Measurements from ENCODE around the gene HIVEP3. TPM values are rescaled to one million over a fixed set of nuclear protein-coding genes. Genes with fewer than 3 reads are reported as not detected.

HIVEP3 gene
- total RNA-seq, 2 donors from 2014 or later = 0.13 to 0.99 TPM

DNA sequence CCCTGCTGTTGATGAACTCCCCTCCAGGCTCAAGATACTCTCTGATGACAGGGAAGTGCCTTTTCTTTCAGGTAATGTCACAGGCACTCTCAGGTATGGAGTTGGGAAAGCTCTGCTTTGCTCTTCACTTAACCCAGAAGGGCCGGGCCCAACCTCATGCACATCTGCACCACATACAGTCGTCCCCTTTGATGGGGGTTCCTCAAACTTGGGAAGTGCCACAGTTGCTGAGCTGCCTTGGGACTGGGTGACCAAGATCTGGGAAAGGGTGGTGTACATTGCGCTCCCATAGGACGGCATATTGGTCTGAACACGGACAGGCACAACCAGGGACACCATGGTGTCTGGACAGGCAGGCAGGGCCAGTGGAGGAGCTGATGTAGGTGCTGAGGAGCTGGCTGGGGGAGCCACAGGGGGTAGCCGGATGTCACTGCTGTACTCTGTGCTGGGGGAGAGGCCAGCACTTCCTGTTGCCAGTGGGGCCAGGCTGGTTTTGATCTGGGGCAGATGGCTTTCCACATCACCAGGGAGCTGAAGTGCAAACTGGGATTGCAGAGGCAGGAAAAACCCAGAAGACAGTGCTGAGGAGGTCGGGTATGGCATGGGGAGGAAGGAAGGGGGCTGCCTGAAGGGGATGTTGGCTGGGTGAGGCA, 338.1 kb downstream of the HIVEP3 start:
- Histone ChIP-seq H3K4me1 (ENCODE audit: control insufficient read depth, insufficient read depth, low read length) (no peaks in the 10 kb centered on the region), H3K27ac (ENCODE audit: low read depth, low read length) (no peak overlapping the region), H3K9ac (ENCODE audit: extremely low read depth, low read length, poor library complexity, severe bottlenecking) (no peak overlapping the region), H3K36me3 (ENCODE audit: control insufficient read depth, insufficient read depth, low read length) (no peaks in the 10 kb centered on the region), H3K27me3 (ENCODE audit: control insufficient read depth, insufficient read depth, low read length, poor library complexity, severe bottlenecking) (no peaks in the 10 kb centered on the region), H3K4me3 (ENCODE audit: low read length) (no peak overlapping the region), H3K9me3 (ENCODE audit: control insufficient read depth, low read length) (no peaks in the 10 kb centered on the region)
- WGBS, 2 experiments (ENCODE audit: insufficient coverage in 1 of 2, insufficient read length in 1 of 2) = 91 to 94% methylated on average over 5 to 7 of the region's 7 CpGs
- no peaks in the 10 kb centered on the region for H3K9me3 Mint-ChIP-seq
- H3K27me3 Mint-ChIP-seq (ENCODE audit: insufficient read depth) = peaks cover 3% of the 10 kb centered on the region
- no peak overlapping the region for H3K4me3 Mint-ChIP-seq
- TF ChIP-seq, protein P1, sequence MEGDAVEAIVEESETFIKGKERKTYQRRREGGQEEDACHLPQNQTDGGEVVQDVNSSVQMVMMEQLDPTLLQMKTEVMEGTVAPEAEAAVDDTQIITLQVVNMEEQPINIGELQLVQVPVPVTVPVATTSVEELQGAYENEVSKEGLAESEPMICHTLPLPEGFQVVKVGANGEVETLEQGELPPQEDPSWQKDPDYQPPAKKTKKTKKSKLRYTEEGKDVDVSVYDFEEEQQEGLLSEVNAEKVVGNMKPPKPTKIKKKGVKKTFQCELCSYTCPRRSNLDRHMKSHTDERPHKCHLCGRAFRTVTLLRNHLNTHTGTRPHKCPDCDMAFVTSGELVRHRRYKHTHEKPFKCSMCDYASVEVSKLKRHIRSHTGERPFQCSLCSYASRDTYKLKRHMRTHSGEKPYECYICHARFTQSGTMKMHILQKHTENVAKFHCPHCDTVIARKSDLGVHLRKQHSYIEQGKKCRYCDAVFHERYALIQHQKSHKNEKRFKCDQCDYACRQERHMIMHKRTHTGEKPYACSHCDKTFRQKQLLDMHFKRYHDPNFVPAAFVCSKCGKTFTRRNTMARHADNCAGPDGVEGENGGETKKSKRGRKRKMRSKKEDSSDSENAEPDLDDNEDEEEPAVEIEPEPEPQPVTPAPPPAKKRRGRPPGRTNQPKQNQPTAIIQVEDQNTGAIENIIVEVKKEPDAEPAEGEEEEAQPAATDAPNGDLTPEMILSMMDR (conservative IDR thresholded peaks at IDR 0.05) = no peak
- peak; percentile 29 for DNase-seq
- H3K27ac Mint-ChIP-seq = no peak overlapping the region
- no peaks in the 10 kb centered on the region for H3K4me1 Mint-ChIP-seq
- H3K36me3 Mint-ChIP-seq (ENCODE audit: low read depth) = no peaks in the 10 kb centered on the region

DNA sequence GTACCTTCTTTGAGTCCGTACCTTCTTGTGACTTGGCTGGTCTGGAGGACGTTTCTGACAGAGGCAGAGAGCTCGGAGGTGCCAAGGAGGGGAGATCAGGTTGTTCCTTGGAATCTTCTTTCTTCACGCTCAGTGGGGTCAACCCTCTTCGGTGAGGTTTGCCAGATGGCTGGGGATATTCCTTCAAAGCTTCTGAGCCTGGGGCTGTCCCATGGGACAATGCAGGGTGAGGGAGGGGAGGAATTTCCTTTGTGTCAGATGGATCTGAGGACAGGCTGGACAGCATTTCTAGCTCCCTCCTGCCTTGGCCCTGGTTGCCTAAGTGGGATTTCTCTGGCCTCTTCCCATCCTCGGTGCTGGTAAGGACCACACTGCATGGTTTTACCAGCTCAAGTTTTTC, 338.7 kb downstream of the HIVEP3 start:
- TF ChIP-seq, protein P1 (conservative IDR thresholded peaks at IDR 0.05) = no peak
- no peaks in the 10 kb centered on the region for H3K4me1 ChIP-seq (ENCODE audit: control insufficient read depth, insufficient read depth, low read length)
- no peak overlapping the region for H3K27ac Mint-ChIP-seq
- no peak overlapping the region for H3K4me3 ChIP-seq (ENCODE audit: low read length)
- no peaks in the 10 kb centered on the region for H3K27me3 ChIP-seq (ENCODE audit: control insufficient read depth, insufficient read depth, low read length, poor library complexity, severe bottlenecking)
- H3K4me1 Mint-ChIP-seq = no peaks in the 10 kb centered on the region
- no peaks in the 10 kb centered on the region for H3K36me3 ChIP-seq (ENCODE audit: control insufficient read depth, insufficient read depth, low read length)
- 88 to 96% methylated on average over 4 to 6 of the region's 6 CpGs for WGBS, 2 experiments (ENCODE audit: insufficient coverage in 1 of 2, insufficient read length in 1 of 2)
- H3K27ac ChIP-seq (ENCODE audit: low read depth, low read length) = no peak overlapping the region
- DNase-seq = peak; percentile 20
- H3K4me3 Mint-ChIP-seq = no peak overlapping the region
- H3K9ac ChIP-seq (ENCODE audit: extremely low read depth, low read length, poor library complexity, severe bottlenecking) = no peak overlapping the region
- no peaks in the 10 kb centered on the region for H3K9me3 ChIP-seq (ENCODE audit: control insufficient read depth, low read length)
- no peaks in the 10 kb centered on the region for H3K36me3 Mint-ChIP-seq (ENCODE audit: low read depth)
- no peaks in the 10 kb centered on the region for H3K9me3 Mint-ChIP-seq
- no peaks in the 10 kb centered on the region for H3K27me3 Mint-ChIP-seq (ENCODE audit: insufficient read depth)

GRCh38 chr1:41578712-41579335, 339.9 kb downstream of the HIVEP3 start:
- no peak overlapping the region for H3K4me3 Mint-ChIP-seq
- H3K4me1 Mint-ChIP-seq = no peaks in the 10 kb centered on the region
- no peaks in the 10 kb centered on the region for H3K36me3 ChIP-seq (ENCODE audit: control insufficient read depth, insufficient read depth, low read length)
- H3K9me3 Mint-ChIP-seq = no peaks in the 10 kb centered on the region
- H3K27ac ChIP-seq (ENCODE audit: low read depth, low read length) = no peak overlapping the region
- H3K36me3 Mint-ChIP-seq (ENCODE audit: low read depth) = no peaks in the 10 kb centered on the region
- peak; percentile 65 for DNase-seq
- no peak overlapping the region for H3K27ac Mint-ChIP-seq
- H3K27me3 Mint-ChIP-seq (ENCODE audit: insufficient read depth) = no peaks in the 10 kb centered on the region
- H3K4me1 ChIP-seq (ENCODE audit: control insufficient read depth, insufficient read depth, low read length) = no peaks in the 10 kb centered on the region
- WGBS, 2 experiments (ENCODE audit: insufficient coverage in 1 of 2, insufficient read length in 1 of 2) = 38 to 57% methylated on average over 4 of the region's 4 CpGs
- H3K27me3 ChIP-seq (ENCODE audit: control insufficient read depth, insufficient read depth, low read length, poor library complexity, severe bottlenecking) = peaks cover under 1% of the 10 kb centered on the region
- H3K4me3 ChIP-seq (ENCODE audit: low read length) = no peak overlapping the region
- H3K9ac ChIP-seq (ENCODE audit: extremely low read depth, low read length, poor library complexity, severe bottlenecking) = no peak overlapping the region
- H3K9me3 ChIP-seq (ENCODE audit: control insufficient read depth, low read length) = no peaks in the 10 kb centered on the region
- TF ChIP-seq, protein P1 (conservative IDR thresholded peaks at IDR 0.05) = peak; percentile 79
